Measurements from ENCODE around the gene WDR86. TPM values are rescaled to one million over a fixed set of nuclear protein-coding genes. Genes with fewer than 3 reads are reported as not detected.

Gene WDR86
- total and polyA plus RNA-seq, 2 donors, result 4.2 to 6.8 TPM

DNA sequence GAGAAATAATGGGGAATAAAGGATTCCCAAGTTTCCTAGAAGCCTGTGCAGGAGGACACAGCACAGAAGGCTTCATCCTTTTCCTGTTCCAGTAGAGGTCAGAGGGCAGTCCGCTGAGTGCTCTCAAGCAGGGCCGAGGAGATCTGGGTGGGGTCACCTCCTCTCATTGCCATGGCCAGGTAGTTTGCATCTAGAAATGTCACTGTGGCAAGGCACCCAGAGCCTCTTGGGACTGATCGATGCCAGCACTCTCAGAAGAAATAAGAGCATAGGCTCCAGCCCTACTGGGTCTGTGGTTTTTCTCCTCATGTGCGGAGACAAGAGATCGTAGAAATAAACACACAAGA, 60.4 kb downstream of the WDR86 start:
- Histone ChIP-seq H3K36me3 (ENCODE audit: insufficient read depth) (peaks cover 4% of the 10 kb centered on the region), H3K4me3 (ENCODE audit: low read depth, low read length) (no peak overlapping the region), H3K4me1 (ENCODE audit: insufficient read depth) (no peaks in the 10 kb centered on the region), H3K27ac (ENCODE audit: low read depth) (no peak overlapping the region)
- 74% methylated on average over 5 of the region's 5 CpGs for WGBS
- no peak for DNase-seq (ENCODE audit: extremely low spot score)

DNA sequence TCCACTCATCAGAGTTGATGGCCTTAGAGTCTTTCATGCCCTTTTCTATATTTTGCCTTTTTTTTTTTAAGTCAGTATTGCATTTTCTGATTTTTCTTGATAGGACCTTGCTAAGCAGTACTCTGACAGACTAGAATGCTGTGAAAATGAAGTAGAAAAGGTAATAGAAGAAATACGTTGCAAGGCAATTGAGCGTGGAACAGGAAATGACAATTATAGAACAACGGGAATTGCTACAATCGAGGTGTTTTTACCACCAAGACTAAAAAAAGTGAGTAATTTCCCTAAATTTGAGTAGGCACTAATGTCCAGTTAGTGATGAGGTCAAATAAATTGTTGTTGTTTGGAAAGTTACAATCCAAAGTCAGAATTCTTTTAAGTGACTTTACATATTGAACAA, 60.9 kb downstream of the WDR86 start:
- Histone ChIP-seq H3K36me3 (ENCODE audit: insufficient read depth) (peaks cover 4% of the 10 kb centered on the region), H3K27ac (ENCODE audit: low read depth) (no peak overlapping the region), H3K4me3 (ENCODE audit: low read depth, low read length) (no peak overlapping the region), H3K4me1 (ENCODE audit: insufficient read depth) (no peaks in the 10 kb centered on the region)
- WGBS, result 77% methylated on average over 4 of the region's 4 CpGs
- no peak for DNase-seq (ENCODE audit: extremely low spot score)

DNA sequence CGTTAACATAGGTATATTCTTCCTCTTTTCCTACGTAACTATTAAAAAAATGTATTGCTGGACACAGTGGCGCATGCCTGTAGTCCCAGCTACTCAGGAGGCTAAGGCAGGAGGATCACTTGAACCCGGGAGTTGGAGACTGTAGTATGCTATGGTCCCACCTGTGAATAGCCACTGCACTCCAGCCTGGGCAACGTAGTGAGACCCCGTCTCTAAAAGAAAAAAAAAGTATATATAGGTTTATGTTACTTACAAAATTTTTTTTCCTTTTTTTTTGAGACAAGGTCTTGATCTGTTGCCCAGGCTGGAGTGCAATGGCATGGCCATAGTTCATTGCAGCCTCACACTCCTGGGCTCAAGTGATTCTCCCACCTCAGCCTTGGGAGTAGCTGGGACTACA, 62.6 kb downstream of the WDR86 start:
- Histone ChIP-seq H3K4me1 (ENCODE audit: insufficient read depth) (no peaks in the 10 kb centered on the region), H3K36me3 (ENCODE audit: insufficient read depth) (peaks cover 4% of the 10 kb centered on the region), H3K4me3 (ENCODE audit: low read depth, low read length) (no peak overlapping the region), H3K27ac (ENCODE audit: low read depth) (no peak overlapping the region)
- 97% methylated on average over 6 of the region's 6 CpGs for WGBS
- no peak for DNase-seq (ENCODE audit: extremely low spot score)

DNA sequence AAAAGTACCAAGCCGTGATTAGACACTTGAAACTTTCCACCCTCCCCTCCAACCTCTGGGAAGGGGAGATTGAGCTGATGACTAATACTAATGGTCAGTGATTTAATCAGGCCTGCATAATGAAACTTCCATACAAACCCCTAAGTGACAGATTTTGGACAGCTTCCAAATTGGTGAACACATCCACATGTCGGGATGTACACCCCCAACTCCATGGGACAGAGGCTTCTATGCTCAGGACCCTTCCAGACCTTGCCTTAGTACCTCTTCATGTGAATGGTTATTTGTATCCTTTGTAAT, 63.4 kb downstream of the WDR86 start:
- WGBS, result 61% methylated on average over 2 of the region's 2 CpGs
- Histone ChIP-seq H3K4me1 (ENCODE audit: insufficient read depth) (no peaks in the 10 kb centered on the region), H3K27ac (ENCODE audit: low read depth) (no peak overlapping the region), H3K36me3 (ENCODE audit: insufficient read depth) (peaks cover 2% of the 10 kb centered on the region), H3K4me3 (ENCODE audit: low read depth, low read length) (no peak overlapping the region)
- DNase-seq (ENCODE audit: extremely low spot score), result no peak

DNA sequence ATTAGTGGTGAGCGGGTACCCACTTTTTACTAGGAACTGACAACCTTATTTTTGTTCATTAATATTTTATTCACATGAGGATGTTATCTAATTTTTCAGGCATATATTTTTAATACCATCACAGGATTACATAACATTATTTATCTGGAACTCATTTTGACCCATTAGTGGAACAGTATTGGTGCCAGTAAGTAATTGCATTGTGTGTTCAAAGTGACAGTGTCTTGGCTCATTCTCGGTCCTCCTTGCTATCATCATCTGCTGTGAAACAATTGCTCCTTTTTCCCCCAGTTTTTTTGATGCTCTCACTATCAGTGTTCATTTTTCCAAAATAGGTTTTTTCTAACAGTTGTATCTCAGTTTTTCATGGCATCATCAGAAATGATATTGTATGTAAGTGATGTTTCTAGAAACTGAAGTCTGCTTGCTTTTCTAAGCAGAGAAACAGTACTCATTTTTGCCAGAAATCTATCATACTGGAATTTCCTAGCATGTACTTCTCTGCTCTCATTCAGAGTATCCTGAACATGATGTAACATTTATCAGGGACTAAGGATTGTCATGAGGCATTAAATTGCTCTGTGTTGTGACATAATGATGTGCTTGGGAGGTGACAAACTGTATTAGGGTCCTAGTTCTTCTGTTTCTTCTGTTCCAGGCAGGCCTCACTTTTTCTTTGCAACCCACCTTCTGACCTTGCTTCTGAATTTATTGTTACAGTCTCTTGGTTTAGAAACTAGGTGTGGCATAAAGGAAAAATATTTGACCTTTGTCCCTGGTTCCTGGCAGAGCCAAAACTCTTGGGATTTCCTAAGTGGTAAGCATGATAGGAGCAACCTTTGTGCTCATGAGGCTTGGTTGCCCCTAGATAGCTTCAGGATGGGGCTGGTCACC, 64.0 kb downstream of the WDR86 start:
- no peaks in the 10 kb centered on the region for H3K36me3 ChIP-seq (ENCODE audit: insufficient read depth)
- no peak for DNase-seq (ENCODE audit: extremely low spot score)
- no peak overlapping the region for H3K4me3 ChIP-seq (ENCODE audit: low read depth, low read length)
- WGBS, result 87% methylated on average over 2 of the region's 2 CpGs
- no peak overlapping the region for H3K27ac ChIP-seq (ENCODE audit: low read depth)
- no peaks in the 10 kb centered on the region for H3K4me1 ChIP-seq (ENCODE audit: insufficient read depth)

DNA sequence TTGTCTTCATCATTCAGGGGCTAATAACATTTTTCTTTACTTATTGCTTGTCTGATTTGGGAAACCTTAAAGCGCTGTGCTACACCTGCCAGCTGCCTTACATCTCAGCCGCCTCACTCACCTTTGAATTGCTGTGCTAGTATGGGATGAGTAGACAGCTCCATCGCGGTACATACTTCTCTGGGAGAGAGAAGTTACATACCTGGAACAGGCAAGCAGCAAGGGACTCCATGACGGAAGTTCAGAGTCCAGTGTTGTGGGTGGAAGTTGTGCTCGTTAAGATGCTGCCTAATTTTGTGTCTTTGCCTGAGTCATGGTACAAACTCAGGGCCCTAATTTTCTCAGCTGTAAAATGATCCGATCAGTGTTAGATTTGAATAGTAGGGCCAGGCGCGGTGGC, 66.3 kb downstream of the WDR86 start:
- no peak for DNase-seq (ENCODE audit: extremely low spot score)
- no peak overlapping the region for H3K27ac ChIP-seq (ENCODE audit: low read depth)
- H3K4me1 ChIP-seq (ENCODE audit: insufficient read depth), result no peaks in the 10 kb centered on the region
- H3K36me3 ChIP-seq (ENCODE audit: insufficient read depth), result no peaks in the 10 kb centered on the region
- 94% methylated on average over 9 of the region's 9 CpGs for WGBS
- H3K4me3 ChIP-seq (ENCODE audit: low read depth, low read length), result no peak overlapping the region

DNA sequence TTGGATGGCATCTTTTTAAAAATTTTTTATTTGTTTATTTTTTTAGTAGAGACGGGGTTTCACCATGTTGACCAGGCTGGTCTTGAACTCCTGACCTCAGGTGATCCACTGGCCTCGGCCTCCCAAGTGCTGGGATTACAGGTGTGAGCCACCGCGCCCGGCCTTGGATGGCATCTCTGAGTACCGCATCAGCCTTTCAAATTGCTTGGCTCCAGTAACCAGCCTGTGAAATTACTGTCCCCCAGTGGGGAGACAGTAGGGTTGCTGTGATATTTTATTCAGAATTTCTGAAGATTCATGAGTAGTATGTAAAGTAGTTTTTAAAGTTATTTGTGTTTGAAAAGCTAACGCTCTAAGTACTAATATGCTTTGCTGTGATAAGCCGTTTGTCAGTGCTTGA, 67.0 kb downstream of the WDR86 start:
- H3K4me1 ChIP-seq (ENCODE audit: insufficient read depth), result no peaks in the 10 kb centered on the region
- H3K27ac ChIP-seq (ENCODE audit: low read depth), result no peak overlapping the region
- peak overlapping the region; percentile 98 for H3K4me3 ChIP-seq (ENCODE audit: low read depth, low read length)
- 68% methylated on average over 8 of the region's 8 CpGs for WGBS
- H3K36me3 ChIP-seq (ENCODE audit: insufficient read depth), result no peaks in the 10 kb centered on the region
- DNase-seq (ENCODE audit: extremely low spot score), result no peak

DNA sequence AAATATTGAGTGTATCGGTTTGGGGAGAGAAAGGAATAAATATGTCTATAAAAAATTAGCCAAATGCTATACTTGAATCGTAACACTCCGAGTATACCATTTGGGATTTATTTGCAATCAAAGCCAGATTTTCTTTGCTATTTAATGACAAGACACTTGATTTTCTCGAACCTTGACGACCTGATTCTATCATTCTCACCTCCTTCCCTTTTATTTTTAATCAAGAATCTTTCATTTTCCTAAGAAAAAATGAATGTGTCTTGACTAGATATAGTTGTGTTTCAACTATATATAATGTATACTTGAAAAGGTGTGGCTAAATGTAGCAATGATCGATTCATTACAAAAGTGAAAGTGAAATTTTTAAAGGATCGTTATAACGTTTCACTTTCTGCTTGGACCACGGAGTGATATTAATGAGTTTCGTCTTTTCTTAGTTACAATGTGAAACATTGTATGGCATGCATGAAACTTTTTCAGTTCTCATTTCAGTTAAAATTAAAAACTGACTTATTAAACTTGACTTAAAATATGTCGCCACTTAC, 67.7 kb downstream of the WDR86 start:
- WGBS, result 9% methylated on average over 11 of the region's 11 CpGs
- Histone ChIP-seq H3K4me3 (ENCODE audit: low read depth, low read length) (peak overlapping the region; percentile 98), H3K27ac (ENCODE audit: low read depth) (peak overlapping the region; percentile 92), H3K36me3 (ENCODE audit: insufficient read depth) (no peaks in the 10 kb centered on the region), H3K4me1 (ENCODE audit: insufficient read depth) (no peaks in the 10 kb centered on the region)
- DNase-seq (ENCODE audit: extremely low spot score), result no peak

DNA sequence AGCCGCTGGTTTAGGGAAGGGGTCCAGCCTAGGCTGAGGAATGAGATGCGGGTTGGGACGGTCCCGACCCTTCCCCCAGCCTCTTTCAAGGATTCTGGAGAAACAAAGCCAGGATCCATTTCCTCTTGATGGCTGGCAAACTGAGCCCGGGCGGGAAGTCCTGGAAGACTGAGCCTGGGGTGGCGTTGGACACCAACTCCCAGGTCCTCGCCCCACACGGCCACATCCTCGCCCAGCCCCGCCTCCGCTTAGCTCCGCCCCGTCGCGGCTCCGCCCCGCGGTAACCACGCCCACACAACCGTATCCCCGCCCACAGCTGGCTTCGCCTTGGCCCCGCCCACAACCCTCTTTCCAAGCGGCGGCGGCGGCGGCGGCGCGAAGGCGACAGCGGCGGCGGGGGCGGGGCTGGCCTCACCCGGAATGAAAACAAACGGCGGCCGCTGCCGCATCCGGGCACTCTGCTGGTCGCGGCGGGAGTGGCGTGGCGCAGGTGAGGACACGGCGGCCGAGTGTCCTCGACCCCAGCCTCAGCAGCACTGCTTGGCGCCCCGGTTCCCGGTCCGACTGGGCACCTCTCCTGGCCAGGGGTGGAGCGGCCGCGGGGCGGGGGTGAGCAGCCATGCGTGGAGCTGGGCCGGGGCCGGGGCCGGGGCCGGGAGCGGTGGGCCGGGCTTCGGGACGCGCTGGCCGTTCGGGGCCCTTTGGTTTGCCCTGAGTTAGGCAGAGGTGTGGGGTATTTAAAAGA, 68.3 kb downstream of the WDR86 start, which contains the start of gene NUB1:
Gene NUB1 (plus strand): TSS at position 456 of the 745 bp plus-strand sequence. CDS start 3,538 bp downstream, outside the sequence.
- no peaks in the 10 kb centered on the region for H3K36me3 ChIP-seq (ENCODE audit: insufficient read depth)
- peak; percentile 62 for DNase-seq (ENCODE audit: extremely low spot score)
- WGBS, result 2% methylated on average over 72 of the region's 72 CpGs

DNA sequence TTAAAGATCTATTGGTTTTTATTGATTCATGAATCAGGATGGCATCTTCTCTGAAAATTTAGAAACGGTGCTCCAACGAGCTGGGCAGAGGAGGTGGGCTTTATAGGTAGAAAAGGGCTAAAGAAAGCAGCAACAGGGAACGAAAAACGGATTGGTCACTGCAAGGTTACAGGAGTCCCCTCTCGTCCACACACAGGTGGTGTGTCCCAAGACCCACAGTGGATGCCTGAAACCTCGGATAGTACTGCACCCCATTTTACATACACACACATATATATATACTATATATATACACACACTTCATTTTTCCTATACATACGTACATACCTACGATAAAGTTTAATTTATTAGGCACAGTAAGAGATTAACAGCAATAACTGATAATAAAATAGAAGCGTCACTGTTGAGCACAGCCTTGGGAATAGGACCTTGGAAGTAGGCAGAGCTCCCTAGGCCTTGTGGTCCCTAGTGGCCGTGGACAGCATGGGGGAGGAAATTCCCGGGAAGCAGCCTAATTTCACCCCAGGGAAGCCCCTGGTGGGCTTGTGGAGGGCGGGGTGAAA, 69.0 kb downstream of the WDR86 start:
- no peak for DNase-seq (ENCODE audit: extremely low spot score)
- WGBS, result 49% methylated on average over 12 of the region's 12 CpGs
- Histone ChIP-seq H3K4me3 (ENCODE audit: low read depth, low read length) (no peak overlapping the region), H3K27ac (ENCODE audit: low read depth) (peak overlapping the region; percentile 67), H3K36me3 (ENCODE audit: insufficient read depth) (no peaks in the 10 kb centered on the region), H3K4me1 (ENCODE audit: insufficient read depth) (no peaks in the 10 kb centered on the region)

More for the DNA sequence above, 68.3 kb downstream of the WDR86 start, which contains the start of gene NUB1:
- peak within 1 kb of the TSS; percentile 92 for H3K27ac ChIP-seq (ENCODE audit: low read depth)
- H3K4me3 ChIP-seq (ENCODE audit: low read depth, low read length), result peak within 1 kb of the TSS; percentile 98
- no peaks in the 10 kb centered on the region for H3K4me1 ChIP-seq (ENCODE audit: insufficient read depth)

DNA sequence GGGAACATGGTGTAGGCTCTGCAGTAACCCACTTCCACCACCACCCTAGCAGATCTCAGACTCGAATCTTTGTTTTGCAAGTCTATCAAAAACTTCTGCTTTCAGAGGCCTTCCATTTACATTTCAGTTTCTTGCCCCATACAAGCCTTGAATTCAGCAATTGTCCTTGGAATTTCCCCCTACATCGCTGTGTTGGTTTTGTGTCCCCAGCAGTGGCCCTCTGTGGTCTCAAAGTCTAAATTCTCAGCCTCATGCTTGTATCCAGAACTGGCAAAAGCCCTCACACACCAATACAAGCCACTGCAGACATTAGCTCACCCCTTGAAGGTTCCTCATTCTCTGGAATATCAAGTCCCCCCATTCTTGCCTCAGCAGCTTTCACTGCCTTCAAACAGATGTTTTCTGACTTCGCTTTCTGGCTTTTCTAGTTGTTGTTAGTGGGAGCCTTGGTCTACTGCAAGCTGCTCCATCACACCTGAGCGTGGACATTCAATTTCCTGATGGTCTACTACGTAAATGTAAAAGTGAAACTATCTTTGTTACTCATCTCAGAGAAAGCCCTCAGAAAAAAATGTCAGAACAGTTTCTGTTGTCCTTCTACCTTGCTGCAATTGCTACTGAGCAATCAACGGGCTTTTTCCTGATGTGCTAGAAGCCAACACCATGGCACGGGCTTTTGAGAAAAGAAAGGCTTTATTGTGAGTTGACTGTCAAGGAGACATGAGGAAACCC, 70.0 kb downstream of the WDR86 start:
- Histone ChIP-seq H3K36me3 (ENCODE audit: insufficient read depth) (no peaks in the 10 kb centered on the region), H3K4me3 (ENCODE audit: low read depth, low read length) (no peak overlapping the region), H3K4me1 (ENCODE audit: insufficient read depth) (no peaks in the 10 kb centered on the region), H3K27ac (ENCODE audit: low read depth) (no peak overlapping the region)
- no peak for DNase-seq (ENCODE audit: extremely low spot score)
- 73% methylated on average over 7 of the region's 7 CpGs for WGBS

DNA sequence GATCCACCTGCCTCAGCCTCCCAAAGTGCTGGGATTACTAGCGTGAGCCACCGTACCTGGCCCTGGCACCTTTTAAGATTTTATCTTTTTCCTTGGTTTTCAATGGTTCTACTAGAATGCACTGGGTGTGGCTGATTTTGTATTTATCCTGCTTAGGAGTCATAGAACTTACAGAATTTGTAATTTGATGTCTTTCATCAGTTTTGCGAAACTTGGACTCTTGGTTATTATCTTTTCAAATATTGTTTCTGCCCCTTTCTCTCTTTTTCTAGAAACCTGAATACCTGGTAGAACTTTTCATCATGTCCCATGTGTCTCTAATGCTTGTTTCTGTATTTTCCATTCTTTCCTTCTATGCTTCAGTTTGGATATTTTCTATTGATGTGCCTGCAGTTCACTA, 71.0 kb downstream of the WDR86 start:
- H3K4me3 ChIP-seq (ENCODE audit: low read depth, low read length), result no peak overlapping the region

DNA sequence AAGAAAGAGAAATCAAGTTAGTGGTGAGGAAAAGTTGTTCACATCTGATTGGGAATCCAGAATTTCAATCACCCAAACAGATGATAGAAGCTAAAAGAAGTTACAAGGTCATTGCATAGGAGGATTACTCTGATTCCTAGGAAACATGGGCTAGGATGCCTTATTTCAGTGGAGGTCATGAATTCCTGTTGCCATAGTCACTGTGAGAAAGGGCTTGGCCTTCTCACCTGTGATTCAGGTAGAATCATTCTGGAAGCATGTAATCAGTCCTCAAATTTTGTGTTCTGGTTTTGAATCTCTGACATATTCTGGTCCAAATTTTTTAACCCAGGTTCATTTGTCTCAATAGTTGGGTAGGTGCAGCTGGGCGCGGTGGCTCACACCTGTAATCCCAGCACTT, 72.5 kb downstream of the WDR86 start:
- no peak for DNase-seq (ENCODE audit: extremely low spot score)
- H3K4me3 ChIP-seq (ENCODE audit: low read depth, low read length), result no peak overlapping the region
- 99% methylated on average over 2 of the region's 2 CpGs for WGBS
- no peaks in the 10 kb centered on the region for H3K4me1 ChIP-seq (ENCODE audit: insufficient read depth)
- no peaks in the 10 kb centered on the region for H3K36me3 ChIP-seq (ENCODE audit: insufficient read depth)
- H3K27ac ChIP-seq (ENCODE audit: low read depth), result no peak overlapping the region

More for the DNA sequence above, 71.0 kb downstream of the WDR86 start:
- WGBS, result 98% methylated on average over 3 of the region's 3 CpGs
- no peak for DNase-seq (ENCODE audit: extremely low spot score)
- Histone ChIP-seq H3K4me1 (ENCODE audit: insufficient read depth) (no peaks in the 10 kb centered on the region), H3K36me3 (ENCODE audit: insufficient read depth) (no peaks in the 10 kb centered on the region), H3K27ac (ENCODE audit: low read depth) (no peak overlapping the region)
